ENCODE measurements around the gene HECW1.

Gene HECW1

DNA sequence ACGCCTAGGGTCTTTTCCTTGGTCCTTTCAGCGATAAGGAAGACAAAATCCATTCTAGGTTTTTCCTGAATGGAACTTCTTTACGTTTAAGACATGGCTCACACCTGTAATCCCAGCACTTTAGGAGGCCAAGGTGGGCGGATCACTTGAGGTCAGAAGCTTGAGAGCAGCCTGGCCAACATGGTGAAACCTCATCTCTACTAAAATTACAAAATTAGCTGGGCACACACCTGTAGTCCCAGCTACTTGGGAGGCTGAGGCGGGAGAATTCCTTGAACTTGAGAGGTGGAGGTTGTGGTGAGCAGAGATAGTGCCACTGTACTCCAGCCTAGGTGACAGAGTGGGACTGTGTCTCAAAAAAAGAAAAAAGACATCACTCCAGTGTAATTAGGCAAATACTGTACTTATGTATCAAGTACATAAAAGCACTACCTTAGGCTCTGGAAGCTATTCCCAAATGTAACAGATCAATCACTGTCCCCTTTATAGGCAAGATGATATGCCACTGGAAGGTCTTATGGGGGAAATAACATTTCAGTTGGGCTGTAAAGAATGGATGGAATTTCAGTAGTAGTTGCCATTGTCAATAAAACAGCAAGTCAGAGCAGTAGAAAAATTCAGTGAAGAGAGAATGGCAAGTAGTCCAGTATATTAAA, 476.2 kb downstream of the HECW1 start:
- DNase-seq (ENCODE audit: low read depth) = no peak
- no peak overlapping the region for H3K4me3 ChIP-seq (ENCODE audit: control insufficient read depth, low read depth, low read length)
- no peak for TF ChIP-seq CTCF (conservative IDR thresholded peaks at IDR 0.05; ENCODE audit: control insufficient read depth, insufficient read depth, low read depth, low read length)

GRCh38 chr7:43589133-43589478, 476.7 kb downstream of the HECW1 start:
- no peak overlapping the region for H3K4me3 ChIP-seq (ENCODE audit: control insufficient read depth, low read depth, low read length)
- no peak for TF ChIP-seq CTCF (conservative IDR thresholded peaks at IDR 0.05; ENCODE audit: control insufficient read depth, insufficient read depth, low read depth, low read length)
- no peak for DNase-seq (ENCODE audit: low read depth)

DNA sequence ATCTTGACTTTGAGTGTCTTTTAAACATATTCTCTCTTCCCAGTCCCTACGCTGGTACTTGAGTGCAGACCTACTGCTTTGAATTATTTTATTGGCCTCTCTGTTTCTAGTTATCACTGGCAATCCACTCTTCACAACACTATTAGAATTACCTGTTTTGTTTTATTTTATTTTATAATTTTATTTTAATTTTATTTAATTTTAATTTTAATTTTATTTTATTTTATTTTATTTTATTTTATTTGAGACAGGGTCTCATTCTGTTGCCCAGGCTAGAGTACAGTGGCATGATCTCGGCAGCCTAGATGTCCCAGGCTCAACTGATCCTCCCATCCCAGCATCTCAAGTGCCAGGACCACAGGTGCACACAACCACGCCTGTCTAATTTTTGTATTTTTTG, 477.3 kb downstream of the HECW1 start:
- no peak for TF ChIP-seq CTCF (conservative IDR thresholded peaks at IDR 0.05; ENCODE audit: control insufficient read depth, insufficient read depth, low read depth, low read length)
- DNase-seq (ENCODE audit: low read depth) = no peak
- H3K4me3 ChIP-seq (ENCODE audit: control insufficient read depth, low read depth, low read length) = no peak overlapping the region

- DNase-seq (ENCODE audit: low read depth) = no peak
- TF ChIP-seq CTCF (conservative IDR thresholded peaks at IDR 0.05; ENCODE audit: control insufficient read depth, insufficient read depth, low read depth, low read length) = no peak
- H3K4me3 ChIP-seq (ENCODE audit: control insufficient read depth, low read depth, low read length) = no peak overlapping the region
These were observed 478.6 kb downstream of the HECW1 start for GRCh38 chr7:43590862-43591557.

GRCh38 chr7:43591558-43592180, 479.2 kb downstream of the HECW1 start:
- no peak for TF ChIP-seq CTCF (conservative IDR thresholded peaks at IDR 0.05; ENCODE audit: control insufficient read depth, insufficient read depth, low read depth, low read length)
- DNase-seq (ENCODE audit: low read depth) = peak; percentile 35
- no peak overlapping the region for H3K4me3 ChIP-seq (ENCODE audit: control insufficient read depth, low read depth, low read length)

DNA sequence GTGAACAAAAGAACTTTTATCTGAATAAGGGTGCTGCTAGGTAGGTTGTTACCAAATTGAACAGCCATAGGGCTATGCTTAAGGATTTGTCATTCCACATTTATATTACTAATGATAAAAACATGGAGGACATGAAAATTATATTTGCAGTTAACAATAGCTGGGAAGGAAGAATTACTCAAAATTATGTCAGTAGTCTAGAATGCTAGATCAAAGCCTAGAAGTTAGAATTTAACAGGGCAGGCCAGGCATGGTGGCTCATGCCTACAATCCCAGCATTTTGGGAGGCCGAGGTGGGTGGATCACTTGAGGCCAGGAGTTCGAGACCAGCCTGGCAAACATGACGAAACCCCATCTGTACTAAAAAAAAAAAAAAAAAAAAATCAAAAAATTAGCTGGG, 479.9 kb downstream of the HECW1 start:
- no peak for DNase-seq (ENCODE audit: low read depth)
- TF ChIP-seq CTCF (conservative IDR thresholded peaks at IDR 0.05; ENCODE audit: control insufficient read depth, insufficient read depth, low read depth, low read length) = no peak
- H3K4me3 ChIP-seq (ENCODE audit: control insufficient read depth, low read depth, low read length) = no peak overlapping the region

Measured in fibroblast of mammary gland (primary cell).